Measurements from ENCODE around the gene SLC4A2. TPM values are rescaled to one million over a fixed set of nuclear protein-coding genes. Genes with fewer than 3 reads are reported as not detected.

The SLC4A2 gene
- total RNA-seq, 1 experiment from 2014 or later: 164 TPM

DNA sequence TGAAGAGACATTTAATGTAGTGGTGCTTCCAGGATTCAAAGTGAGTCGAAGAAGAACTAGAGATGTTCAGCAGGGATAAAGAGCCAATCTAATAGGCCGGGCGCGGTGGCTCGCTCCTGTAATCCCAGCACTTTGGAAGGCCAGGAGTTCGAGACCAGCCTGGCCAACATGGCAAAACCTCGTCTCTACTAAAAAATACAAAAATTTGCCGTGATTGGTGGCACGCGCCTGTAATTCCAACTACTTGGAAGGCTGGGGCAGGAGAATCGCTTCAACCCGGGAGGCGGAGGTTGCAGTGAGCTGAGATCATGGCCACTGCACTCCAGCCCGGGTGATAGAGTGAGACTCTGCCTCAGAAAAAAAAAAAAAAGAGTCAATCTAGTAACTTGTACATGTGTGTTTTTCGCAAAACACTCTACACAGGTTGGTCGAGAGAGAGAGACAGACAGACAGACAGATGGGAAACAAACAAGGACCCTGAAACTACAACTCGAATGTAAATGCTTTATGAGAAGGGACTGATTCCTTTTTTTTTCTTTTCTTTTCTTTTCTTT lies 30.4 kb upstream of the SLC4A2 start:
- TF ChIP-seq, protein P1, sequence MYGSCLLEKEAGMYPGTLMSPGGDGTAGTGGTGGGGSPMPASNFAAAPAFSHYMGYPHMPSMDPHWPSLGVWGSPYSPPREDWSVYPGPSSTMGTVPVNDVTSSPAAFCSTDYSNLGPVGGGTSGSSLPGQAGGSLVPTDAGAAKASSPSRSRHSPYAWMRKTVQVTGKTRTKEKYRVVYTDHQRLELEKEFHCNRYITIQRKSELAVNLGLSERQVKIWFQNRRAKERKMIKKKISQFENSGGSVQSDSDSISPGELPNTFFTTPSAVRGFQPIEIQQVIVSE (CRISPR knock-in tag; IDR thresholded peaks at IDR 0.05; ENCODE audit: borderline replicate concordance): no peak
- TF ChIP-seq, protein P2, sequence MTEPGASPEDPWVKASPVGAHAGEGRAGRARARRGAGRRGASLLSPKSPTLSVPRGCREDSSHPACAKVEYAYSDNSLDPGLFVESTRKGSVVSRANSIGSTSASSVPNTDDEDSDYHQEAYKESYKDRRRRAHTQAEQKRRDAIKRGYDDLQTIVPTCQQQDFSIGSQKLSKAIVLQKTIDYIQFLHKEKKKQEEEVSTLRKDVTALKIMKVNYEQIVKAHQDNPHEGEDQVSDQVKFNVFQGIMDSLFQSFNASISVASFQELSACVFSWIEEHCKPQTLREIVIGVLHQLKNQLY (CRISPR knock-in tag; IDR thresholded peaks at IDR 0.05): no peak
- TF ChIP-seq RORB (CRISPR knock-in tag; IDR thresholded peaks at IDR 0.05) (no peak), FOXK1 (CRISPR knock-in tag; IDR thresholded peaks at IDR 0.05) (no peak), JAZF1 (CRISPR knock-in tag; IDR thresholded peaks at IDR 0.05) (no peak), GRHL2 (CRISPR knock-in tag; IDR thresholded peaks at IDR 0.05; ENCODE audit: insufficient replicate concordance, severe bottlenecking) (no peak)
- TF ChIP-seq, protein P3, sequence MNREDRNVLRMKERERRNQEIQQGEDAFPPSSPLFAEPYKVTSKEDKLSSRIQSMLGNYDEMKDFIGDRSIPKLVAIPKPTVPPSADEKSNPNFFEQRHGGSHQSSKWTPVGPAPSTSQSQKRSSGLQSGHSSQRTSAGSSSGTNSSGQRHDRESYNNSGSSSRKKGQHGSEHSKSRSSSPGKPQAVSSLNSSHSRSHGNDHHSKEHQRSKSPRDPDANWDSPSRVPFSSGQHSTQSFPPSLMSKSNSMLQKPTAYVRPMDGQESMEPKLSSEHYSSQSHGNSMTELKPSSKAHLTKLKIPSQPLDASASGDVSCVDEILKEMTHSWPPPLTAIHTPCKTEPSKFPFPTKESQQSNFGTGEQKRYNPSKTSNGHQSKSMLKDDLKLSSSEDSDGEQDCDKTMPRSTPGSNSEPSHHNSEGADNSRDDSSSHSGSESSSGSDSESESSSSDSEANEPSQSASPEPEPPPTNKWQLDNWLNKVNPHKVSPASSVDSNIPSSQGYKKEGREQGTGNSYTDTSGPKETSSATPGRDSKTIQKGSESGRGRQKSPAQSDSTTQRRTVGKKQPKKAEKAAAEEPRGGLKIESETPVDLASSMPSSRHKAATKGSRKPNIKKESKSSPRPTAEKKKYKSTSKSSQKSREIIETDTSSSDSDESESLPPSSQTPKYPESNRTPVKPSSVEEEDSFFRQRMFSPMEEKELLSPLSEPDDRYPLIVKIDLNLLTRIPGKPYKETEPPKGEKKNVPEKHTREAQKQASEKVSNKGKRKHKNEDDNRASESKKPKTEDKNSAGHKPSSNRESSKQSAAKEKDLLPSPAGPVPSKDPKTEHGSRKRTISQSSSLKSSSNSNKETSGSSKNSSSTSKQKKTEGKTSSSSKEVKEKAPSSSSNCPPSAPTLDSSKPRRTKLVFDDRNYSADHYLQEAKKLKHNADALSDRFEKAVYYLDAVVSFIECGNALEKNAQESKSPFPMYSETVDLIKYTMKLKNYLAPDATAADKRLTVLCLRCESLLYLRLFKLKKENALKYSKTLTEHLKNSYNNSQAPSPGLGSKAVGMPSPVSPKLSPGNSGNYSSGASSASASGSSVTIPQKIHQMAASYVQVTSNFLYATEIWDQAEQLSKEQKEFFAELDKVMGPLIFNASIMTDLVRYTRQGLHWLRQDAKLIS (CRISPR knock-in tag; IDR thresholded peaks at IDR 0.05; ENCODE audit: borderline replicate concordance): no peak
- no peaks in the 10 kb centered on the region for H3K9me3 Mint-ChIP-seq
- DNase-seq (ENCODE audit: low spot score): no peak
- ChIA-PET CTCF (interaction anchor here (0.7 to 3.5 kb wide), 18 partner anchors 8 to 152 kb away, joined by 3 to 75 read pairs (median 6); partner anchors contain the start of genes AGAP3, CDK5 and FASTK), POLR2A (interaction anchor here (1.3 kb wide), 3 partner anchors 11 to 34 kb away, joined by 4 to 9 read pairs (median 5); no protein-coding TSS in a partner anchor)
- H3K4me3 Mint-ChIP-seq: peak overlapping the region; percentile 92
- ATAC-seq: no peak
- peak overlapping the region; percentile 99 for H3K27ac Mint-ChIP-seq
- peaks cover 8% of the 10 kb centered on the region; the same call in 1 of the 2 replicates for H3K27me3 Mint-ChIP-seq (ENCODE audit: low read depth)
- peaks cover 24% of the 10 kb centered on the region for H3K4me1 Mint-ChIP-seq
- H3K36me3 Mint-ChIP-seq: no peaks in the 10 kb centered on the region

DNA sequence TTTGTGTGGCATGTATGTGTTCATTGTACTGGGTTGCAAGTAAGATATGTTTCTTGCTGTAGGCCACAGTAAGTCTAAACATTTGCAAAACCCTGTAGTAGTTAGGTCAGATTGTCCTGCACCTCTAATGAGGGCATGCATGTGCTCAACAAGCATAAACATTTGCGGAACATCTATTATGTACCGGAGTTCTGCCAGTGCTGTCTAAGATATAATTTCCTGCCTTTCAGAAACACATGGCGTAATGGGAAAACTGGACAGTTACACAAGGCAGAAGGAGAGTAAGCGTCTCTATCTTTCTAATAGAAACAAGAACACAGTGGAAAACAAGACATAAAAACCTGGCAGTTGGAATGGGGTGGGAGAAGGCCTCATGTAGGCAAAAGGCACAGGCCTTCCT lies 28.4 kb upstream of the SLC4A2 start:
- ATAC-seq (no peak), DNase-seq (ENCODE audit: low spot score) (no peak)
- no peaks in the 10 kb centered on the region for H3K27me3 Mint-ChIP-seq (ENCODE audit: low read depth)
- no peak for TF ChIP-seq ZBTB21 (CRISPR knock-in tag; IDR thresholded peaks at IDR 0.05; ENCODE audit: borderline replicate concordance)
- no peak for TF ChIP-seq ZNF317 (CRISPR knock-in tag; IDR thresholded peaks at IDR 0.05; ENCODE audit: borderline replicate concordance, low read depth)
- TF ChIP-seq, protein P4, sequence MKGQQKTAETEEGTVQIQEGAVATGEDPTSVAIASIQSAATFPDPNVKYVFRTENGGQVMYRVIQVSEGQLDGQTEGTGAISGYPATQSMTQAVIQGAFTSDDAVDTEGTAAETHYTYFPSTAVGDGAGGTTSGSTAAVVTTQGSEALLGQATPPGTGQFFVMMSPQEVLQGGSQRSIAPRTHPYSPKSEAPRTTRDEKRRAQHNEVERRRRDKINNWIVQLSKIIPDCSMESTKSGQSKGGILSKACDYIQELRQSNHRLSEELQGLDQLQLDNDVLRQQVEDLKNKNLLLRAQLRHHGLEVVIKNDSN (CRISPR knock-in tag; IDR thresholded peaks at IDR 0.05): no peak
- TF ChIP-seq, protein P5, sequence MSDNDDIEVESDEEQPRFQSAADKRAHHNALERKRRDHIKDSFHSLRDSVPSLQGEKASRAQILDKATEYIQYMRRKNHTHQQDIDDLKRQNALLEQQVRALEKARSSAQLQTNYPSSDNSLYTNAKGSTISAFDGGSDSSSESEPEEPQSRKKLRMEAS (CRISPR knock-in tag; IDR thresholded peaks at IDR 0.05): no peak
- TF ChIP-seq TEAD1 (CRISPR knock-in tag; IDR thresholded peaks at IDR 0.05): no peak
- no peak for TF ChIP-seq ZNF396 (CRISPR knock-in tag; IDR thresholded peaks at IDR 0.05; ENCODE audit: borderline replicate concordance)
- no peak for TF ChIP-seq FOXP1 (CRISPR knock-in tag; IDR thresholded peaks at IDR 0.05; ENCODE audit: borderline replicate concordance)
- no peak for TF ChIP-seq SOX15 (CRISPR knock-in tag; IDR thresholded peaks at IDR 0.05)
- TF ChIP-seq FOXJ3 (CRISPR knock-in tag; IDR thresholded peaks at IDR 0.05; ENCODE audit: borderline replicate concordance): no peak
- no peaks in the 10 kb centered on the region for H3K9me3 Mint-ChIP-seq
- ChIA-PET CTCF (interaction anchor here (4.4 kb wide), 1 partner anchor 13 kb away, joined by 32 read pairs; no protein-coding TSS in a partner anchor), POLR2A (no interaction called here)
- H3K27ac Mint-ChIP-seq: no peak overlapping the region
- peaks cover 24% of the 10 kb centered on the region for H3K4me1 Mint-ChIP-seq
- H3K4me3 Mint-ChIP-seq: no peak overlapping the region
- no peaks in the 10 kb centered on the region for H3K36me3 Mint-ChIP-seq
